PC-3 (cell line): ENCODE data around the gene CASP14.

Source experiments
- CTCF ChIP-seq: fragments of 300-600 bp; sonication (generic); conservative IDR thresholded peaks from 2 replicates; pipeline ENCODE4 v1.5.1; 2017; ENCODE audit warnings: antibody characterized with exemption, low read depth, mild to moderate bottlenecking, low read length
- EZH2 ChIP-seq: fragments of 300-600 bp; sonication (generic); IDR thresholded peaks from one replicate; pipeline ENCODE4 v1.6.1; 2017; ENCODE audit warnings: antibody characterized with exemption, mild to moderate bottlenecking, low read length; ENCODE audit not compliant: unreplicated experiment
- EZH2phosphoT487 ChIP-seq: fragments of 300-600 bp; sonication (generic); IDR thresholded peaks from 2 replicates; pipeline ENCODE4 v1.6.1; 2018; ENCODE audit warnings: mild to moderate bottlenecking, antibody characterized with exemption, low read length, borderline replicate concordance

GRCh38 chr19:15022752-15023151 lies 26.5 kb upstream of the CASP14 start:
- no peak for TF ChIP-seq CTCF
- TF ChIP-seq EZH2 = no peak
- TF ChIP-seq EZH2phosphoT487 = no peak
